AG09309 (cell line): ENCODE results near the gene RBFOX2.

ENCODE experiments used
- DNase-seq: peaks from one replicate; pipeline ENCODE4 v3.0.0-alpha.2; 2010; ENCODE audit warnings: low read depth
- H3K4me3 ChIP-seq: 2 replicates; pipeline ENCODE4 v1.5.1; 2011; ENCODE audit warnings: mild to moderate bottlenecking, low read depth, low read length, moderate library complexity; ENCODE audit not compliant: control insufficient read depth
- TF ChIP-seq, protein P1 (sequence below): IDR thresholded peaks from 2 replicates; pipeline ENCODE4 v1.5.1; 2011; ENCODE audit warnings: mild to moderate bottlenecking, low read depth, low read length, inconsistent platforms; ENCODE audit not compliant: insufficient read depth, control insufficient read depth; ENCODE audit errors: missing control alignments

RBFOX2 gene

DNA sequence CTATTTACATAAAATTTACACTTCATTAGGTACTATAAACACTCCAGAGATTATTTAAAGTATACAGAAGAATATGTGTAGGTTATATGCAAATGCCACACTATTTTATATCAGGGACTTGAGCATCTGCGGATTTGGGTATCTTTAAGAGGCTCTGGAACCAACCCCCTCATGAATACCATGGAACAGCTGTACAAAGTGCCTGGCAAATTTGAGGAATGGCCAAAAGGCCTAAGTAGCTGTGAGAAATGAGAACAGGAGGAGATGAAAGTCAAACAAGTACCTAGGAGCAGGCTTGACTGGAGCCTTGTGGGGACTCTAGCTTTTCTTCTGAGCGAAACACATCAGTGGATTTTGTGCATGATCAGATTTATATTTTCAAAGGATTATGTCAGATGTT lies 149.3 kb downstream of the RBFOX2 start:
- TF ChIP-seq, protein P1, sequence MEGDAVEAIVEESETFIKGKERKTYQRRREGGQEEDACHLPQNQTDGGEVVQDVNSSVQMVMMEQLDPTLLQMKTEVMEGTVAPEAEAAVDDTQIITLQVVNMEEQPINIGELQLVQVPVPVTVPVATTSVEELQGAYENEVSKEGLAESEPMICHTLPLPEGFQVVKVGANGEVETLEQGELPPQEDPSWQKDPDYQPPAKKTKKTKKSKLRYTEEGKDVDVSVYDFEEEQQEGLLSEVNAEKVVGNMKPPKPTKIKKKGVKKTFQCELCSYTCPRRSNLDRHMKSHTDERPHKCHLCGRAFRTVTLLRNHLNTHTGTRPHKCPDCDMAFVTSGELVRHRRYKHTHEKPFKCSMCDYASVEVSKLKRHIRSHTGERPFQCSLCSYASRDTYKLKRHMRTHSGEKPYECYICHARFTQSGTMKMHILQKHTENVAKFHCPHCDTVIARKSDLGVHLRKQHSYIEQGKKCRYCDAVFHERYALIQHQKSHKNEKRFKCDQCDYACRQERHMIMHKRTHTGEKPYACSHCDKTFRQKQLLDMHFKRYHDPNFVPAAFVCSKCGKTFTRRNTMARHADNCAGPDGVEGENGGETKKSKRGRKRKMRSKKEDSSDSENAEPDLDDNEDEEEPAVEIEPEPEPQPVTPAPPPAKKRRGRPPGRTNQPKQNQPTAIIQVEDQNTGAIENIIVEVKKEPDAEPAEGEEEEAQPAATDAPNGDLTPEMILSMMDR = no peak
- no peak overlapping the region for H3K4me3 ChIP-seq
- DNase-seq = no peak

DNA sequence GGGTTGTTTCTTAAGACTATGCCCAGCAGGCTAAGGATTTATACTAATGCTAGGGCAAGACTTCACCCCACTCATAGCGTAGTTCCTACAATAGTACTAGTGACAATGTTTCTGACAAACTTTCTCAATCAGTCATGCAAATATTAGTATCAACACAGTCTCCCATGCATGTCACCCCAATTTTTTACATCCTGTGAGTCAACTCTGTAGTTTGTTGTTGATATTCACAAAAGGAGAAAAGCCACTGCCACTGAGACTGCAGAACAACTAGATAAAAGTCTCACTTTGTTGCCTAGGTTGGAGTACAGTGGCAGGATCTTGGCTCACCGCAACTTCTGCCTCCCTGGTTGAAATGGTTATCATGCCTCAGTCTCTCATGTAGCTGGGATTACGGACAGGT lies 155.2 kb downstream of the RBFOX2 start:
- TF ChIP-seq, protein P1 = no peak
- no peak overlapping the region for H3K4me3 ChIP-seq
- no peak for DNase-seq

DNA sequence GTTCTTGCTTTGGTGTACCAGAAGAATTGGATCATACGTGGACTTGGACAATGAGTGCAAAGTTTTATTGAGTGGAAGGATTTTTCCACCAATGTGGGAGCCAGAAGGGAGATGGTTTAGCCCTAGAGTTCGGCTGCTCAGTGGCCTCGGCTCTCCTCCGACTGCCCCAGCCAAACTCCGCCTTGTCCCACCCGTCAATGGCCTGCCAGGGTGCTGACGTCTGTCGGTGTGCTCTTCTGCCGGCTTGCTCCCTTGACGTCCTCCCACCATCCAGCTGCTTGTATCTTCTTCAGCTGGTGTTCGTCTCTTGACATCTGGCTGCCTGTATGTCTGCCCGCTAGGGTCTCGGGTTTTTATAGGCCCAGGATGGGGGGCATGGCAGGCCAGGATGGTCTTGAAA lies 156.2 kb downstream of the RBFOX2 start:
- DNase-seq = no peak
- H3K4me3 ChIP-seq = no peak overlapping the region
- TF ChIP-seq, protein P1 = no peak

DNA sequence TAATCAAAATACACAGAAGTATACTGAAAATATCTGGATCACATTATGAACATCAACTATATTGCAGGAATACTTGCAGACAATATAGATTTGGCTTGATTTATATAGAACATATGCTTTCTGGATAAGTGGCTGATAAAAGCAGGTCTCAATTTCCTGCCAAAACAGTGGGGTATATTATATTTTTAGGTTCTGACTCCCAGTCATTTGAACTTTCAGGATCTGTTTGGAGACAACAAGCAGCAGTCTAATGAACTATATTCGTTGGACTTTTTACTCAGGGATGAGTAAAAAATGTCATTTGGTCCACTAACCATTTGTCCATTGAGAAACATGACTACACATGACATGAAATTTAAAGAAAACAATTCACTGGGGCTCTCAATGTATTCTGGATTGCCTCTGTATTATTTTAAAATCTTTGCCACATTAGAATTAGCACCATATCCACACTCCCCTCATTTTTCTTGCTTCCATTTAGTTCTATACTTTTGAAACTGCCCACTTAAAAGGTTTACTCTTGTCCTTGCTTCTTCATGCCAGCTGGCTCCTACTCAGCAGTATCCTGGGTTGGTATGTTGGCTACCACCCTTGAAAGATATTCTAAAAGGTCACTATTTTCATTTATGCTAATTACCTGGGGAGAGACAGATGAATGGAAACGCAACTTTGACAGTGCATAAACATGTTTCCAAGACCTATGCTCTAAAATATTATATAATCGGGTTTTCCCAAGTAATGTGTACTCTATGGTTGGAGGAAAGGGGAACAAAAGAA lies 157.9 kb downstream of the RBFOX2 start:
- TF ChIP-seq, protein P1 = no peak
- DNase-seq = no peak
- H3K4me3 ChIP-seq = no peak overlapping the region

DNA sequence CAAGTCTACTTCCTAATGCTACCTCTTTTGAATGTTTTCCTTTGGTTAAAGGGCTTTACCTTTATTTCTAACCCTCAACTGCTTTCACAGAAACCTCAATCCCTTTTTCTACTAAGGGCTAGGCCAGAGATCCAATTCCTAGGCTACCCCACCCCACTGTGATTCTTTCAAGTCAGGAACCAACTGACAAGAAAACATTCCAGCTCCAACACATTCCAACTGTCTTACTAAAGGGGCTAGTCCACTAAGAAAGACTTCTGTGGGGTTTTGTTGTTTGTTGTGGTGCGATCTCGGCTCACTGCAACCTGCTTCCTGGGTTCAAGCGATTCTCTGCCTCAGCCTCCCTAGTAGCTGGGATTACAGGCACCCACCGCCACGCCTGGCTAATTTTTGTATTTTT lies 159.7 kb downstream of the RBFOX2 start:
- DNase-seq = no peak
- TF ChIP-seq, protein P1 = no peak

DNA sequence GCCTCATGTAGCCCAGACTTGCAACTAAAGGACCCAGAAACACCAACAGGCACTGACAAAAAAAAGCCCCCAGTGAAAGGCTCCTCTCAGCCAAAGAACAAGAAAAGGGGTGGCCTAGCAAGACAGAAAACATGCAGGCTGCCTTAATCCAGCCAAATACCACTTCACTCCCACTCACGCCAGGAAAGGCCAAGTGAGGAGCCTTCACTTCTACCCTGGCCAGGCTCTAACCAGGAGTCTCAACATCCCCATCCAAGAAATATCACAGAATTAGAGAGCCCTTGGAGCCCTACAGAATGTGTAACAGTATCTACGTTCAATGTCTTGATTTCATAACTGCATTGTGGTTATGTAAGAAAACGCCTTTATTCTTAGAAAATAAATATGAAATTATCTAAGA lies 162.0 kb downstream of the RBFOX2 start:
- TF ChIP-seq, protein P1 = no peak
- no peak for DNase-seq
- no peak overlapping the region for H3K4me3 ChIP-seq

More for the DNA sequence above, 159.7 kb downstream of the RBFOX2 start:
- H3K4me3 ChIP-seq = no peak overlapping the region
